HepG2 (cell line): ENCODE data around the gene PLCXD3. TPM values are rescaled to one million over a fixed set of nuclear protein-coding genes. Genes with fewer than 3 reads are reported as not detected.

Source experiments
- ATAC-seq: fragments of 200-7000 bp; cut with Tn5 transposase; 3 replicates; pipeline ENCODE4 v1.9.1; 2020; ENCODE audit warnings: mild to moderate bottlenecking, moderate library complexity
- BruUV-seq: library from RNA; stranded (reverse); fragments of 400-500 nt; replicated peaks from 2 replicates; lab custom pipeline; 2021; lab: Mats Ljungman, UMichigan
- CTCF ChIA-PET: fragments of 300-600 bp; formaldehyde crosslinking; extraction: SDS; loops from one replicate; lab custom pipeline; 2021; ENCODE audit warnings: low total read pairs, inconsistent platforms, low intra/inter-chr PET ratio; lab: Yijun Ruan, JAX
- POLR2A ChIA-PET: fragments of 350-600 bp; sonication (Branson Sonifier 250); formaldehyde crosslinking; loops from one replicate; lab custom pipeline; 2020; ENCODE audit warnings: antibody characterized with exemption, inconsistent platforms; lab: Yijun Ruan, JAX
- DNase-seq: peaks from one replicate; pipeline ENCODE4 v3.0.0-alpha.2; 2015; ENCODE audit warnings: low spot score
- FAIRE-seq: peaks from 3 replicates; lab custom pipeline; 2011; peaks lifted over from hg19 to GRCh38; lab: Jason Lieb, UNC
- H2AFZ ChIP-seq: one replicate; pipeline ENCODE4 v1.6.1; 2011; ENCODE audit warnings: low read length, inconsistent platforms
- H3K27ac ChIP-seq: fragments of 300-600 bp; 3 replicates; pipeline ENCODE4 v1.8.0; 2011; ENCODE audit warnings: mixed run types, mild to moderate bottlenecking, mixed read lengths, low read length, inconsistent platforms; ENCODE audit not compliant: insufficient read depth; ENCODE audit errors: extremely low read length
- H3K27me3 ChIP-seq, 2 experiments: fragments of 200-600 bp in 1 of 2; 2 replicates in 1 of 2; 3 replicates in 1 of 2; pipeline versions ENCODE4 v1.6.0 to v1.8.0; 2011; ENCODE audit warnings: low read length in 2 of 2, mild to moderate bottlenecking in 2 of 2, moderate library complexity in 2 of 2, inconsistent platforms in 1 of 2; ENCODE audit not compliant: insufficient read depth in 2 of 2, control insufficient read depth in 1 of 2
- H3K36me3 ChIP-seq, 2 experiments: fragments of 200-600 bp in 1 of 2; replicated peaks in 1 of 2; 2 replicates in 1 of 2; 3 replicates in 1 of 2; pipeline versions ENCODE4 v1.5.1 to v1.8.0; 2011; ENCODE audit warnings: low read length in 2 of 2, inconsistent platforms in 1 of 2; ENCODE audit not compliant: insufficient read depth in 2 of 2, control insufficient read depth in 1 of 2
- H3K4me1 ChIP-seq: 2 replicates; pipeline ENCODE4 v1.5.1; 2012; ENCODE audit warnings: low read length, inconsistent platforms; ENCODE audit not compliant: insufficient read depth
- H3K4me2 ChIP-seq: 2 replicates; pipeline ENCODE4 v1.6.0; 2011; ENCODE audit warnings: low read depth, low read length, inconsistent platforms
- H3K4me3 ChIP-seq, 3 experiments: fragments of 200-600 bp in 1 of 3; sonication (generic), shearing (Covaris generic) in 1 of 3; replicated peaks in 1 of 3; 2 replicates each; pipeline ENCODE4 v1.5.1; 2011 to 2016; ENCODE audit warnings: low read length in 3 of 3, inconsistent platforms in 2 of 3, low read depth in 2 of 3, mild to moderate bottlenecking in 2 of 3, control low read depth in 1 of 3, mixed read lengths in 1 of 3; ENCODE audit not compliant: insufficient read depth in 1 of 3
- H3K79me2 ChIP-seq: one replicate; pipeline ENCODE4 v1.6.1; 2011; ENCODE audit warnings: low read length, inconsistent platforms; ENCODE audit not compliant: insufficient read depth
- H3K9ac ChIP-seq: 2 replicates; pipeline ENCODE4 v1.6.0; 2011; ENCODE audit warnings: mild to moderate bottlenecking, low read depth, low read length, inconsistent platforms; ENCODE audit not compliant: insufficient read depth
- H3K9me3 ChIP-seq: 2 replicates; pipeline ENCODE4 v1.5.1; 2012; ENCODE audit warnings: mild to moderate bottlenecking, low read length
- H4K20me1 ChIP-seq: 2 replicates; pipeline ENCODE4 v1.6.0; 2011; ENCODE audit warnings: inconsistent platforms, mild to moderate bottlenecking, low read length, moderate library complexity; ENCODE audit not compliant: insufficient read depth
- HNF4A ChIP-seq: sonication (generic); formaldehyde crosslinking; IDR thresholded peaks from 2 replicates; pipeline ENCODE4 v1.4.0; 2020; ENCODE audit warnings: missing genetic modification reagents
- HNRNPK ChIP-seq: fragments of 200-400 bp; formaldehyde crosslinking; IDR thresholded peaks from 2 replicates; pipeline ENCODE4 v1.6.1; 2018; ENCODE audit warnings: low read length, low read depth, moderate library complexity, mild to moderate bottlenecking; ENCODE audit not compliant: poor library complexity, severe bottlenecking
- HNRNPLL ChIP-seq: fragments of 200-400 bp; formaldehyde crosslinking; IDR thresholded peaks from 2 replicates; pipeline ENCODE4 v1.6.1; 2017; ENCODE audit warnings: mild to moderate bottlenecking, low read depth, low read length; ENCODE audit not compliant: poor library complexity, severe bottlenecking
- KDM4B ChIP-seq: sonication (generic); formaldehyde crosslinking; IDR thresholded peaks from 2 replicates; pipeline ENCODE4 v1.4.0; 2020; ENCODE audit warnings: missing genetic modification reagents
- MATR3 ChIP-seq: sonication (generic); formaldehyde crosslinking; IDR thresholded peaks from 2 replicates; pipeline ENCODE4 v1.4.0; 2020; ENCODE audit warnings: missing genetic modification reagents
- ONECUT2 ChIP-seq: sonication (generic); formaldehyde crosslinking; IDR thresholded peaks from 2 replicates; pipeline ENCODE4 v1.4.0; 2020; ENCODE audit warnings: missing genetic modification reagents
- PHB2 ChIP-seq: fragments of 450-650 bp; IDR thresholded peaks from 2 replicates; pipeline ENCODE4 v1.6.1; 2018; ENCODE audit not compliant: partially characterized antibody
- ZFP36L2 ChIP-seq: sonication (generic); formaldehyde crosslinking; IDR thresholded peaks from 2 replicates; pipeline ENCODE4 v1.4.0; 2020; ENCODE audit warnings: missing genetic modification reagents
- ZNF331 ChIP-seq: sonication (generic); formaldehyde crosslinking; IDR thresholded peaks from 2 replicates; pipeline ENCODE4 v1.4.0; 2020; ENCODE audit warnings: missing genetic modification reagents
- ZNF598 ChIP-seq: sonication (generic); formaldehyde crosslinking; IDR thresholded peaks from 2 replicates; pipeline ENCODE4 v1.5.1; 2020; ENCODE audit warnings: mild to moderate bottlenecking, missing genetic modification reagents, borderline replicate concordance
- WGBS: methylation state at CpG from one replicate; pipeline ENCODE4 v1.1.6; 2017; ENCODE audit warnings: low lambda C conversion rate; 5-methylcytosine and 5-hydroxymethylcytosine counted together
- in situ Hi-C: cut with HindIII; loops from 2 replicates; pipeline ENCODE4 v1.10.0; 2017; ENCODE audit warnings: low pct_unique_long_range_greater_than_20kb; ENCODE audit not compliant: extremely low pct_ligation_motif_present
- intact Hi-C: fragments of 100-400 bp; cut with micrococcal nuclease; formaldehyde crosslinking; loops from one replicate; pipeline ENCODE4 v1.10.0; 2022; ENCODE audit not compliant: unreplicated experiment
- polyA plus RNA-seq, 8 experiments: library from polyadenylated mRNA; depleted of rRNA in 3 of 8; stranded (reverse) in 7 of 8; unstranded in 1 of 8; fragments of >200 nt; fragmentation: Illumina TruSeq in 4 of 8; extraction: Trizol in 4 of 8; gene quantifications; 2 replicates each; pipeline versions ENCODE4 v1.2.1 to v1.2.3, GENCODE V29; 2011 to 2016; ENCODE audit warnings: low read depth in 4 of 8, missing spikeins in 1 of 8, mixed read lengths in 1 of 8; ENCODE audit not compliant: insufficient read depth in 1 of 8
- total RNA-seq, 5 experiments: library from RNA; depleted of rRNA; stranded (reverse); fragments of >200 nt; fragmentation: Illumina TruSeq; extraction: Trizol; gene quantifications; 2 replicates each; pipeline ENCODE4 v1.2.3, GENCODE V29; 2016; ENCODE audit warnings: low read depth in 1 of 5
- TF ChIP-seq, protein P1 (sequence below): sonication (generic); formaldehyde crosslinking; IDR thresholded peaks from 2 replicates; pipeline ENCODE4 v1.5.1; 2020; ENCODE audit warnings: missing genetic modification reagents, mild to moderate bottlenecking, borderline replicate concordance
- TF ChIP-seq, protein P2 (sequence below): sonication (generic); formaldehyde crosslinking; IDR thresholded peaks from 2 replicates; pipeline ENCODE4 v1.8.1; 2023; ENCODE audit warnings: missing genetic modification reagents, mild to moderate bottlenecking, borderline replicate concordance
- TF ChIP-seq, protein P3 (sequence below): sonication (generic); formaldehyde crosslinking; IDR thresholded peaks from 2 replicates; pipeline ENCODE4 v1.4.0; 2020; ENCODE audit warnings: missing genetic modification reagents

The PLCXD3 gene
- total and polyA plus RNA-seq, 2 of the 13 experiments (the other 11 are each of a cell fraction or from before 2014, with no cell fraction given) = not detected

DNA sequence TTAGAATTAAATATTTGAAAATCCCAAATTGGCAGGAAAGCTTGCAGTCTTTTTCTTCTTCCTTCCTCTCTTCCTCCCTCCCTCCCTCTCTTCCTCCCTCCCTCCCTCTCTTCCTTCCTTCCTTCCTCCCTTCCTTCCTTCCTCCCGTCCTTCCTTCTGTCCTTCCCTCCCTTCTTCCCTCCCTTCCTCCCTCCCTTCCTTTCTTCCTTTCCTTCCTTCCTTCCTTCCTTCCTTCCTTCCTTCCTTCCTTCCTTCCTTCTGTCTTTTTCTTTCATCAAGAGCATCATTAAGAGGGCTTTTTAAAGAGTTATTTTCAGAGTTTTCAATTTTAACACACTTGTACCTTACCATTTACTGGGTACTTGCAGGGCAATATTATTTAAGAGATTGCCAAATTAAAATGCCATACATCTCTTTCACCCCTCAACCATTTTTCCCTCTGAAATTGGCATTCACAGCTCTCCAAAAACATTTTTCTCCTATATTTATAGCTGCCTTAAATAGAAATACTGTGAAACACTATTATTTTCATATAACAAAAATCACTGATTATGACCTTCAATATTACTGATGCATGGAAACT, 197.8 kb downstream of the PLCXD3 start:
- FAIRE-seq = no peak
- Histone ChIP-seq H3K4me1 (no peaks in the 10 kb centered on the region), H3K27ac (no peak overlapping the region), H3K4me2 (no peak overlapping the region), H2AFZ (no peak overlapping the region), H3K79me2 (no peaks in the 10 kb centered on the region), H3K9ac (no peak overlapping the region), H3K4me3 (no peak overlapping the region), H3K36me3 (no peaks in the 10 kb centered on the region), H4K20me1 (no peaks in the 10 kb centered on the region), H3K9me3 (no peaks in the 10 kb centered on the region), H3K27me3 (no peaks in the 10 kb centered on the region)
- ChIA-PET CTCF (no interaction called here), POLR2A (no interaction called here)
- WGBS = 0% methylated on average over 1 of the region's 1 CpG
- TF ChIP-seq, protein P1, sequence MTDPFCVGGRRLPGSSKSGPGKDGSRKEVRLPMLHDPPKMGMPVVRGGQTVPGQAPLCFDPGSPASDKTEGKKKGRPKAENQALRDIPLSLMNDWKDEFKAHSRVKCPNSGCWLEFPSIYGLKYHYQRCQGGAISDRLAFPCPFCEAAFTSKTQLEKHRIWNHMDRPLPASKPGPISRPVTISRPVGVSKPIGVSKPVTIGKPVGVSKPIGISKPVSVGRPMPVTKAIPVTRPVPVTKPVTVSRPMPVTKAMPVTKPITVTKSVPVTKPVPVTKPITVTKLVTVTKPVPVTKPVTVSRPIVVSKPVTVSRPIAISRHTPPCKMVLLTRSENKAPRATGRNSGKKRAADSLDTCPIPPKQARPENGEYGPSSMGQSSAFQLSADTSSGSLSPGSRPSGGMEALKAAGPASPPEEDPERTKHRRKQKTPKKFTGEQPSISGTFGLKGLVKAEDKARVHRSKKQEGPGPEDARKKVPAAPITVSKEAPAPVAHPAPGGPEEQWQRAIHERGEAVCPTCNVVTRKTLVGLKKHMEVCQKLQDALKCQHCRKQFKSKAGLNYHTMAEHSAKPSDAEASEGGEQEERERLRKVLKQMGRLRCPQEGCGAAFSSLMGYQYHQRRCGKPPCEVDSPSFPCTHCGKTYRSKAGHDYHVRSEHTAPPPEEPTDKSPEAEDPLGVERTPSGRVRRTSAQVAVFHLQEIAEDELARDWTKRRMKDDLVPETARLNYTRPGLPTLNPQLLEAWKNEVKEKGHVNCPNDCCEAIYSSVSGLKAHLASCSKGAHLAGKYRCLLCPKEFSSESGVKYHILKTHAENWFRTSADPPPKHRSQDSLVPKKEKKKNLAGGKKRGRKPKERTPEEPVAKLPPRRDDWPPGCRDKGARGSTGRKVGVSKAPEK (CRISPR knock-in tag) = no peak
- TF ChIP-seq HNRNPK = peak; percentile 54
- no peak for ATAC-seq
- DNase-seq = no peak
- in situ Hi-C loops = no loop called here
- no TSS peak for BruUV-seq
- intact Hi-C loops = no loop called here

- WGBS = 29% methylated on average over 5 of the region's 5 CpGs
- TF ChIP-seq HNRNPLL = no peak
- TF ChIP-seq ZNF598 (CRISPR knock-in tag) = no peak
- no peak for TF ChIP-seq KDM4B
- TF ChIP-seq, protein P2, sequence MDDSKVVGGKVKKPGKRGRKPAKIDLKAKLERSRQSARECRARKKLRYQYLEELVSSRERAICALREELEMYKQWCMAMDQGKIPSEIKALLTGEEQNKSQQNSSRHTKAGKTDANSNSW (CRISPR knock-in tag) = no peak
- no peak for TF ChIP-seq PHB2
- no peak for TF ChIP-seq HNF4A (CRISPR knock-in tag)
- TF ChIP-seq, protein P3, sequence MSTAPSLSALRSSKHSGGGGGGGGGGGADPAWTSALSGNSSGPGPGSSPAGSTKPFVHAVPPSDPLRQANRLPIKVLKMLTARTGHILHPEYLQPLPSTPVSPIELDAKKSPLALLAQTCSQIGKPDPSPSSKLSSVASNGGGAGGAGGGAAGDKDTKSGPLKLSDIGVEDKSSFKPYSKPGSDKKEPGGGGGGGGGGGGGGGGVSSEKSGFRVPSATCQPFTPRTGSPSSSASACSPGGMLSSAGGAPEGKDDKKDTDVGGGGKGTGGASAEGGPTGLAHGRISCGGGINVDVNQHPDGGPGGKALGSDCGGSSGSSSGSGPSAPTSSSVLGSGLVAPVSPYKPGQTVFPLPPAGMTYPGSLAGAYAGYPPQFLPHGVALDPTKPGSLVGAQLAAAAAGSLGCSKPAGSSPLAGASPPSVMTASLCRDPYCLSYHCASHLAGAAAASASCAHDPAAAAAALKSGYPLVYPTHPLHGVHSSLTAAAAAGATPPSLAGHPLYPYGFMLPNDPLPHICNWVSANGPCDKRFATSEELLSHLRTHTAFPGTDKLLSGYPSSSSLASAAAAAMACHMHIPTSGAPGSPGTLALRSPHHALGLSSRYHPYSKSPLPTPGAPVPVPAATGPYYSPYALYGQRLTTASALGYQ (CRISPR knock-in tag) = no peak
- no peak for TF ChIP-seq ZNF331 (CRISPR knock-in tag)
- no peak for TF ChIP-seq ONECUT2 (CRISPR knock-in tag)
- TF ChIP-seq MATR3 (CRISPR knock-in tag) = no peak
- no peak for TF ChIP-seq ZFP36L2 (CRISPR knock-in tag)
- in situ Hi-C loops = no loop called here
- no TSS peak for BruUV-seq
- Histone ChIP-seq H3K9ac (no peak overlapping the region), H3K27ac (no peak overlapping the region), H3K27me3 (no peaks in the 10 kb centered on the region), H3K4me2 (no peak overlapping the region), H3K4me1 (no peaks in the 10 kb centered on the region), H3K36me3 (no peaks in the 10 kb centered on the region), H4K20me1 (no peaks in the 10 kb centered on the region), H3K9me3 (no peaks in the 10 kb centered on the region), H3K79me2 (no peaks in the 10 kb centered on the region), H3K4me3 (no peak overlapping the region), H2AFZ (no peak overlapping the region)
- ChIA-PET POLR2A (no interaction called here), CTCF (no interaction called here)
- ATAC-seq (no peak), FAIRE-seq (no peak), DNase-seq (no peak)
- intact Hi-C loops = no loop called here
These were observed 198.3 kb downstream of the PLCXD3 start for GRCh38 chr5:41312066-41312465.
